ENCODE measurements around the gene CLDN5.

The CLDN5 gene

DNA sequence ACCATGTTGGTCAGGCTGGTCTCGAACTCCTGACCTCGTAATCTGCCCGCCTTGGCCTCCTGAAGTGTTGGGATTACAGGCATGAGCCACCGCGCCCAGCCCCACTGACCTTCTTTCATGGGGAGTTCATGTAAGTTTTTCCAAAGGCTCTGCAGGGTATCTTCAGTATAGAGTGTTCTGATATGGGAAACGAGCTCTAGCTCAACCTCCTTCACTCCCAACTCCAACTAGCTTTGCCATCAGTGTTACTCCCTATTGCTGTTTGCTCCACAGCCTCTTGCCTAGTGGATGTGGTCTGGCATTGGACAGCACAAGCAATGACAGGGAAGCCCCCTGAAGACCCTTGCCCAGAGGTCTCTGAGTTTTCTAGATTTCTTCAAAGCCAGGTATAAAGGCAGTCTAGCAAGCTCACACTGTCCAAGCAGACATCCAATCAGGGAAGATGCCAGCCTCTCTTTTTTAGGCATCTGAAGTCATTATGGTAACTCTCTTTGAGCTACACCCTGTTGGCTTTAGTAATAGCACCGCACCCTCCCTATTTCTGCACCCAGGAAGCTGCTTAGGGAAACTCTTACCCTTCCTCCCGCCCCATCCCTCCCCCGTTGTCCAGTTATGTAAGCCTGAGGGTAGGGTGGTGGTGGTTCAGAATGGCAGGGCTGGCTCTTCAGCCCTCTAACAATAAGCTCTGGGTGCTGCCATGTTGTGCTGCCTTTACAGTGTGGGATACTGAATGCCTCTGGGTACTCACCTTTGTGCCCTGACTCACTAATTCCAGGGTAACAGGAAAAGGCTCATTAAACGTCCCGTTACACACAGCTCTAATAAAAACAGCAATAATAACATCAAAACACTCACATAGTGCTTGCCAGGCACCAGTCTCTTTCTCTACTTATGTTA is 41.4 kb upstream of the CLDN5 start:
- H3K9me3 ChIP-seq (ENCODE audit: control insufficient read depth, insufficient read depth, low read depth, low read length), result no peaks in the 10 kb centered on the region
- H3K4me1 ChIP-seq (ENCODE audit: control insufficient read depth, insufficient read depth, low read length), result no peaks in the 10 kb centered on the region
- no peak overlapping the region for H3K4me3 ChIP-seq (ENCODE audit: low read depth, low read length)
- no peak overlapping the region for H3K27ac ChIP-seq (ENCODE audit: extremely low read depth, low read depth, low read length)
- no peaks in the 10 kb centered on the region for H3K36me3 ChIP-seq (ENCODE audit: control insufficient read depth in 2 of 2, insufficient read depth in 1 of 2, low read length in 2 of 2)
- ChIA-PET CTCF (interaction anchor here (0.9 to 1.0 kb wide), 2 partner anchors 64 to 92 kb away, joined by 3 to 7 read pairs; no protein-coding TSS in a partner anchor), POLR2A (no interaction called here)
- TF ChIP-seq MYNN (tag by site-specific recombination; IDR thresholded peaks at IDR 0.05; ENCODE audit: borderline replicate concordance), result no peak
- TF ChIP-seq, protein P1, sequence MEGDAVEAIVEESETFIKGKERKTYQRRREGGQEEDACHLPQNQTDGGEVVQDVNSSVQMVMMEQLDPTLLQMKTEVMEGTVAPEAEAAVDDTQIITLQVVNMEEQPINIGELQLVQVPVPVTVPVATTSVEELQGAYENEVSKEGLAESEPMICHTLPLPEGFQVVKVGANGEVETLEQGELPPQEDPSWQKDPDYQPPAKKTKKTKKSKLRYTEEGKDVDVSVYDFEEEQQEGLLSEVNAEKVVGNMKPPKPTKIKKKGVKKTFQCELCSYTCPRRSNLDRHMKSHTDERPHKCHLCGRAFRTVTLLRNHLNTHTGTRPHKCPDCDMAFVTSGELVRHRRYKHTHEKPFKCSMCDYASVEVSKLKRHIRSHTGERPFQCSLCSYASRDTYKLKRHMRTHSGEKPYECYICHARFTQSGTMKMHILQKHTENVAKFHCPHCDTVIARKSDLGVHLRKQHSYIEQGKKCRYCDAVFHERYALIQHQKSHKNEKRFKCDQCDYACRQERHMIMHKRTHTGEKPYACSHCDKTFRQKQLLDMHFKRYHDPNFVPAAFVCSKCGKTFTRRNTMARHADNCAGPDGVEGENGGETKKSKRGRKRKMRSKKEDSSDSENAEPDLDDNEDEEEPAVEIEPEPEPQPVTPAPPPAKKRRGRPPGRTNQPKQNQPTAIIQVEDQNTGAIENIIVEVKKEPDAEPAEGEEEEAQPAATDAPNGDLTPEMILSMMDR (tag by site-specific recombination; IDR thresholded peaks at IDR 0.05), result no peak
- TF ChIP-seq, protein P2, sequence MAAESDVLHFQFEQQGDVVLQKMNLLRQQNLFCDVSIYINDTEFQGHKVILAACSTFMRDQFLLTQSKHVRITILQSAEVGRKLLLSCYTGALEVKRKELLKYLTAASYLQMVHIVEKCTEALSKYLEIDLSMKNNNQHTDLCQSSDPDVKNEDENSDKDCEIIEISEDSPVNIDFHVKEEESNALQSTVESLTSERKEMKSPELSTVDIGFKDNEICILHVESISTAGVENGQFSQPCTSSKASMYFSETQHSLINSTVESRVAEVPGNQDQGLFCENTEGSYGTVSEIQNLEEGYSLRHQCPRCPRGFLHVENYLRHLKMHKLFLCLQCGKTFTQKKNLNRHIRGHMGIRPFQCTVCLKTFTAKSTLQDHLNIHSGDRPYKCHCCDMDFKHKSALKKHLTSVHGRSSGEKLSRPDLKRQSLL (tag by site-specific recombination; IDR thresholded peaks at IDR 0.05), result no peak
- TF ChIP-seq ZNF521 (tag by site-specific recombination; IDR thresholded peaks at IDR 0.05), result no peak
- no peak for TF ChIP-seq ZBTB48 (tag by site-specific recombination; IDR thresholded peaks at IDR 0.05)
- TF ChIP-seq ZNF600 (tag by site-specific recombination; IDR thresholded peaks at IDR 0.05), result no peak
- TF ChIP-seq ZNF776 (tag by site-specific recombination; IDR thresholded peaks at IDR 0.05; ENCODE audit: borderline replicate concordance), result no peak
- TF ChIP-seq, protein P3, sequence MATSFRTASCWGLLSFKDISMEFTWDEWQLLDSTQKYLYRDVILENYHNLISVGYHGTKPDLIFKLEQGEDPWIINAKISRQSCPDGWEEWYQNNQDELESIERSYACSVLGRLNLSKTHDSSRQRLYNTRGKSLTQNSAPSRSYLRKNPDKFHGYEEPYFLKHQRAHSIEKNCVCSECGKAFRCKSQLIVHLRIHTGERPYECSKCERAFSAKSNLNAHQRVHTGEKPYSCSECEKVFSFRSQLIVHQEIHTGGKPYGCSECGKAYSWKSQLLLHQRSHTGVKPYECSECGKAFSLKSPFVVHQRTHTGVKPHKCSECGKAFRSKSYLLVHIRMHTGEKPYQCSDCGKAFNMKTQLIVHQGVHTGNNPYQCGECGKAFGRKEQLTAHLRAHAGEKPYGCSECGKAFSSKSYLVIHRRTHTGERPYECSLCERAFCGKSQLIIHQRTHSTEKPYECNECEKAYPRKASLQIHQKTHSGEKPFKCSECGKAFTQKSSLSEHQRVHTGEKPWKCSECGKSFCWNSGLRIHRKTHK (tag by site-specific recombination; IDR thresholded peaks at IDR 0.05), result no peak
- TF ChIP-seq MZF1 (tag by site-specific recombination; IDR thresholded peaks at IDR 0.05; ENCODE audit: borderline replicate concordance), result no peak
- TF ChIP-seq MEIS1 (CRISPR knock-in tag; IDR thresholded peaks at IDR 0.05; ENCODE audit: borderline replicate concordance), result no peak
- TF ChIP-seq ZNF132 (tag by site-specific recombination; IDR thresholded peaks at IDR 0.05; ENCODE audit: borderline replicate concordance), result no peak

DNA sequence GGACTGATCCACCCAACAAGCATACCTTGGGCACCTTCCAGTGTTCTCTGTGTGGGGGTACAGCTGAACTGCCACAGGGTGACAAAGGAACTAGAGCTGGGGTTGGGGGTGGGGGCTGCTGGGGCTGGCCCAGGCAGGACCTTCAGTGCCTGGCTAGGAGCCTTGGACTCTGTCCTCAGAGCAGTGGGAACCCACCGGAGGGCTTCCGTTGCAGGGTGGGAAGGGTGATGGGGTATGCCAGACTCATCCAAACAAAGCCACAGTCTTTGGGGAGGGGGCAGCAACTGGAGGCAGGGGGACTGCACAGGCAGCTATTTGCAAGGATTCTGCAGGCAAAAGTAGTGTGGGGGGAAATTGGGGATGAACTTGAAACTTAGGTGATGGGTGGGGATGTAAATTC is 35.7 kb upstream of the CLDN5 start:
- no peak overlapping the region for H3K27ac ChIP-seq (ENCODE audit: extremely low read depth, low read depth, low read length)
- POLR2A ChIA-PET, result no interaction called here
- H3K4me3 ChIP-seq (ENCODE audit: low read depth, low read length), result no peak overlapping the region
- H3K4me1 ChIP-seq (ENCODE audit: control insufficient read depth, insufficient read depth, low read length), result no peaks in the 10 kb centered on the region
- no peaks in the 10 kb centered on the region for H3K9me3 ChIP-seq (ENCODE audit: control insufficient read depth, insufficient read depth, low read depth, low read length)
- CTCF ChIA-PET, result interaction anchor here (0.7 kb wide), 1 partner anchor 68 kb away, joined by 4 read pairs; no protein-coding TSS in a partner anchor
- no peaks in the 10 kb centered on the region for H3K36me3 ChIP-seq (ENCODE audit: control insufficient read depth in 2 of 2, insufficient read depth in 1 of 2, low read length in 2 of 2)
- TF ChIP-seq ZNF214 (tag by site-specific recombination; IDR thresholded peaks at IDR 0.05; ENCODE audit: borderline replicate concordance) (no peak), HOXC10 (CRISPR knock-in tag; IDR thresholded peaks at IDR 0.05) (no peak), ZNF785 (tag by site-specific recombination; IDR thresholded peaks at IDR 0.05) (no peak), YY2 (tag by site-specific recombination; IDR thresholded peaks at IDR 0.05) (no peak), ZNF239 (tag by site-specific recombination; IDR thresholded peaks at IDR 0.05) (no peak), KLF8 (tag by site-specific recombination; IDR thresholded peaks at IDR 0.05) (no peak), ZNF16 (tag by site-specific recombination; IDR thresholded peaks at IDR 0.05; ENCODE audit: low read depth) (no peak), ZNF211 (tag by site-specific recombination; IDR thresholded peaks at IDR 0.05; ENCODE audit: low read depth) (no peak), ZNF292 (tag by site-specific recombination; IDR thresholded peaks at IDR 0.05; ENCODE audit: borderline replicate concordance, low read depth) (no peak), RBAK (tag by site-specific recombination; IDR thresholded peaks at IDR 0.05) (no peak), ZNF560 (tag by site-specific recombination; IDR thresholded peaks at IDR 0.05; ENCODE audit: borderline replicate concordance) (no peak)
